ENCODE measurements around the gene CCDC9.
"Not testable (repeated sequence)": the region's sequence is repeated elsewhere in the genome, so short reads cannot be mapped to it uniquely, and the experiment has no call there.

Gene CCDC9

GRCh38 chr19:47232422-47233211 is 23.7 kb upstream of the CCDC9 start:
- no peak for DNase-seq (ENCODE audit: low read depth)

- no peak for DNase-seq (ENCODE audit: low read depth)
These were observed 20.2 kb upstream of the CCDC9 start for GRCh38 chr19:47236072-47236675.

GRCh38 chr19:47239152-47239551 is 17.2 kb upstream of the CCDC9 start:
- DNase-seq (ENCODE audit: low read depth), result no peak

- no peak for DNase-seq (ENCODE audit: low read depth)
These were observed 16.6 kb upstream of the CCDC9 start for GRCh38 chr19:47239610-47240296.

- no peak for DNase-seq (ENCODE audit: low read depth)
These were observed 15.8 kb upstream of the CCDC9 start for GRCh38 chr19:47240556-47240955.

GRCh38 chr19:47240996-47241918 is 15.1 kb upstream of the CCDC9 start:
- peak; percentile 76 for DNase-seq (ENCODE audit: low read depth)

- no peak for DNase-seq (ENCODE audit: low read depth)
These were observed 14.3 kb upstream of the CCDC9 start for GRCh38 chr19:47241919-47242577.

GRCh38 chr19:47243364-47243775 is 13.0 kb upstream of the CCDC9 start:
- no peak for DNase-seq (ENCODE audit: low read depth)

GRCh38 chr19:47243776-47244547 is 12.4 kb upstream of the CCDC9 start:
- peak; percentile 88 for DNase-seq (ENCODE audit: low read depth)

- peak; percentile 70 for DNase-seq (ENCODE audit: low read depth)
These were observed 8.9 kb upstream of the CCDC9 start for GRCh38 chr19:47247308-47247990.

GRCh38 chr19:47253016-47253415 is 3.3 kb upstream of the CCDC9 start:
- not testable (repeated sequence) for DNase-seq (ENCODE audit: low read depth)

- no peak for DNase-seq (ENCODE audit: low read depth)
These were observed 2.9 kb upstream of the CCDC9 start for GRCh38 chr19:47253467-47253881.

GRCh38 chr19:47253970-47254369 is 2.4 kb upstream of the CCDC9 start:
- no peak for DNase-seq (ENCODE audit: low read depth)

- peak; percentile 100 for DNase-seq (ENCODE audit: low read depth)
These were observed 527 bp downstream of the CCDC9 start for GRCh38 chr19:47256693-47257410.

GRCh38 chr19:47257411-47258169 is 1.3 kb downstream of the CCDC9 start:
- DNase-seq (ENCODE audit: low read depth), result no peak

GRCh38 chr19:47258434-47258833 is 2.1 kb downstream of the CCDC9 start:
- no peak for DNase-seq (ENCODE audit: low read depth)

GRCh38 chr19:47258895-47259555 is 2.7 kb downstream of the CCDC9 start:
- no peak for DNase-seq (ENCODE audit: low read depth)

GRCh38 chr19:47260476-47260875 is 4.2 kb downstream of the CCDC9 start:
- DNase-seq (ENCODE audit: low read depth), result no peak
